ENCODE data around the gene SHE.

The SHE gene

GRCh38 chr1:154512760-154513159 lies 10.5 kb upstream of the SHE start:
- H3K79me2 ChIP-seq (ENCODE audit: insufficient read depth, low read length): no peaks in the 10 kb centered on the region
- H3K27ac ChIP-seq (ENCODE audit: low read length): no peak overlapping the region
- no peak overlapping the region for H2AFZ ChIP-seq (ENCODE audit: low read depth, low read length)
- ATAC-seq (ENCODE audit: insufficient read depth, low read depth) (no peak), DNase-seq (no peak)
- no peak overlapping the region for H3K4me3 ChIP-seq (ENCODE audit: low read depth in 1 of 2, low read length in 2 of 2)
- TF ChIP-seq EZH2 (IDR thresholded peaks at IDR 0.05; ENCODE audit: borderline replicate concordance, low read depth, low read length, severe bottlenecking): no peak
- TF ChIP-seq CTCF (IDR thresholded peaks at IDR 0.05; ENCODE audit: borderline replicate concordance, extremely low read depth, low read length, poor library complexity, severe bottlenecking): no peak
- no peaks in the 10 kb centered on the region for H3K4me1 ChIP-seq (ENCODE audit: insufficient read depth, low read length)
- no peaks in the 10 kb centered on the region for H3K36me3 ChIP-seq (ENCODE audit: insufficient read depth, low read length)
- H3K9ac ChIP-seq (ENCODE audit: low read depth, low read length): no peak overlapping the region
- H3K9me3 ChIP-seq (ENCODE audit: insufficient read depth, low read length, severe bottlenecking): no peaks in the 10 kb centered on the region
- no peak overlapping the region for H3K4me2 ChIP-seq (ENCODE audit: insufficient read depth, low read length)
- H3K27me3 ChIP-seq (ENCODE audit: insufficient read depth, low read length, poor library complexity): peaks cover 3% of the 10 kb centered on the region
- H4K20me1 ChIP-seq (ENCODE audit: insufficient read depth, low read length): no peaks in the 10 kb centered on the region

- H3K4me1 ChIP-seq (ENCODE audit: insufficient read depth, low read length): no peaks in the 10 kb centered on the region
- H3K4me2 ChIP-seq (ENCODE audit: insufficient read depth, low read length): no peak overlapping the region
- no peaks in the 10 kb centered on the region for H3K9me3 ChIP-seq (ENCODE audit: insufficient read depth, low read length, severe bottlenecking)
- H3K79me2 ChIP-seq (ENCODE audit: insufficient read depth, low read length): no peaks in the 10 kb centered on the region
- H2AFZ ChIP-seq (ENCODE audit: low read depth, low read length): no peak overlapping the region
- ATAC-seq (ENCODE audit: insufficient read depth, low read depth) (no peak), DNase-seq (no peak)
- no peaks in the 10 kb centered on the region for H3K36me3 ChIP-seq (ENCODE audit: insufficient read depth, low read length)
- H4K20me1 ChIP-seq (ENCODE audit: insufficient read depth, low read length): no peaks in the 10 kb centered on the region
- no peak overlapping the region for H3K27ac ChIP-seq (ENCODE audit: low read length)
- H3K4me3 ChIP-seq (ENCODE audit: low read depth in 1 of 2, low read length in 2 of 2): no peak overlapping the region
- no peak overlapping the region for H3K9ac ChIP-seq (ENCODE audit: low read depth, low read length)
- H3K27me3 ChIP-seq (ENCODE audit: insufficient read depth, low read length, poor library complexity): peaks cover 9% of the 10 kb centered on the region
- TF ChIP-seq CTCF (IDR thresholded peaks at IDR 0.05; ENCODE audit: borderline replicate concordance, extremely low read depth, low read length, poor library complexity, severe bottlenecking): no peak
- TF ChIP-seq EZH2 (IDR thresholded peaks at IDR 0.05; ENCODE audit: borderline replicate concordance, low read depth, low read length, severe bottlenecking): no peak
These were observed 1.7 kb upstream of the SHE start for GRCh38 chr1:154503898-154504297.

GRCh38 chr1:154502744-154503115 lies 518 bp upstream of the SHE start:
- no peak overlapping the region for H3K27ac ChIP-seq (ENCODE audit: low read length)
- H3K4me1 ChIP-seq (ENCODE audit: insufficient read depth, low read length): no peaks in the 10 kb centered on the region
- ATAC-seq (ENCODE audit: insufficient read depth, low read depth): no peak
- peaks cover 7% of the 10 kb centered on the region for H3K27me3 ChIP-seq (ENCODE audit: insufficient read depth, low read length, poor library complexity)
- no peaks in the 10 kb centered on the region for H4K20me1 ChIP-seq (ENCODE audit: insufficient read depth, low read length)
- H3K79me2 ChIP-seq (ENCODE audit: insufficient read depth, low read length): no peaks in the 10 kb centered on the region
- H3K4me3 ChIP-seq (ENCODE audit: low read depth in 1 of 2, low read length in 2 of 2): no peak overlapping the region
- TF ChIP-seq CTCF (IDR thresholded peaks at IDR 0.05; ENCODE audit: borderline replicate concordance, extremely low read depth, low read length, poor library complexity, severe bottlenecking) (no peak), EZH2 (IDR thresholded peaks at IDR 0.05; ENCODE audit: borderline replicate concordance, low read depth, low read length, severe bottlenecking) (no peak)
- H2AFZ ChIP-seq (ENCODE audit: low read depth, low read length): no peak overlapping the region
- no peak for DNase-seq
- H3K9ac ChIP-seq (ENCODE audit: low read depth, low read length): no peak overlapping the region
- no peaks in the 10 kb centered on the region for H3K9me3 ChIP-seq (ENCODE audit: insufficient read depth, low read length, severe bottlenecking)
- no peaks in the 10 kb centered on the region for H3K36me3 ChIP-seq (ENCODE audit: insufficient read depth, low read length)
- H3K4me2 ChIP-seq (ENCODE audit: insufficient read depth, low read length): no peak overlapping the region
